ENCODE results near the gene CELSR1.

The CELSR1 gene

DNA sequence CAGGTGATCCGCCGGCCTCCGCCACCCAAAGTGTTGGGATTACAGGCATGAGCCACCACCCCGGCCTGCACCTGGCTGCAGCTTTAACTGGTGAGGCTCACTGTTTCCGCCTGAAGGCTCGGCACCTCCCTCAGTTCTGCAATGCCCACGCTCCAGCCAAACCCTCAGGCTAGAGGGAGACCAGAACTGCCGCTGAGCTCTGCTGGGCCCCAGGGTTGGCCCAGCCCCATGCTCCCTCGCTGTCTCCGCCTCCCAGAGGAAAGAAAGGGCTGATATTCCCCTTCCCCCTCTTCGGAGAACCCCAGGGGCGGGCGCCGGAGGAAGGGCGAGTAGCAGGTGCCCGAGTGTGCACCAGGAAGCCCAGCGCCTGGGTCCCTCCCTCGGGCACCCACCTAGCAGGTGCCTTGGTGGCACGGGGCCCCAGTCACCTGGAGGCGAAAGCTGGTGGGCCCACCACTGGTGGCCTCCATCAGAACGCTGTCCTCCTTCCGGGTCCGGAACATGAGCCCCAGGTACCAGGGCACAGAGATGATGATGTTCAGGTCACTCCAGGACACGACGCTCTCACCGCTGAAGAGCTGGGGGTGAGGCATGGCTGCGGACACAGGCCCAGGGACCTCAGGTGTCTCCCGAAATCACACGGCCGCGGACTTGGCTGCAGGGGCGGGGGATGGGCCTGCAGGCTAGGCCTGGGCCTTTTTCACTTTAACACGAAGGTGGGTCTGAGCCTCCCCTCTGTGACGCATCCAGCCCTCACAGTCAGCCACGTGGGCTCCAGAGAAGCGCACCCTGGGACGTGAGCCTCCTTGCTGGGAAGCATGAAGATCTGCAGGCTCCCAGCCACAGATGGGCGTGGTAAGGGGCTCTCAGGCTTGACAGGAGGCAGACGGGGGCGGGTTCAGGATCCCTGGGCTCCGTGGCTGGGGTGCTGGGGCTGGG is 128.6 kb downstream of the CELSR1 start:
- H3K27me3 ChIP-seq (ENCODE audit: insufficient read depth, poor library complexity, severe bottlenecking), result no peaks in the 10 kb centered on the region
- DNase-seq (ENCODE audit: low read depth in 1 of 2, low spot score in 1 of 2), result no peak

DNA sequence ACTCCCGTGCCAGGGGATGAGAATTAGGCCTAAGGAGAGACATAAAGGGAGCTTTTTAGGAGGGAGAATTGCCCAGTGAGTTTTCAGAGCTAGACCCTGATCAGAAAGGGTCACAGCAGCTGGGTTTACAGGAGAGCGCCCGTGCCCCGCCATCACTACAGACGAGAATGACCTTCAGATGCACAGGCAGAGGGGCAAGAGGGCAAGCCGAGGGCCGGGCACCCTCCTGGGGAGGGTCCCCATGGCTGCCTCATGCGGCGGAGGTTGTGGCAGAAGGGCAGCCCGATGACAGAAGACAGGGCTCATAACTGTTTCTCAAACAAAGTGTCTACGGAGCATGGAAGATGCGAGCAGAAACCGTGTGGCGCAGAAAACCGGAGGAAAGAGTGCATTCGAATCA is 129.7 kb downstream of the CELSR1 start:
- Histone ChIP-seq H3K27me3 (ENCODE audit: insufficient read depth, poor library complexity, severe bottlenecking) (no peaks in the 10 kb centered on the region), H3K4me3 (replicated peaks; ENCODE audit: insufficient read depth, low read length) (no peak overlapping the region), H3K27ac (replicated peaks) (no peak overlapping the region)
- TF ChIP-seq, protein P1, sequence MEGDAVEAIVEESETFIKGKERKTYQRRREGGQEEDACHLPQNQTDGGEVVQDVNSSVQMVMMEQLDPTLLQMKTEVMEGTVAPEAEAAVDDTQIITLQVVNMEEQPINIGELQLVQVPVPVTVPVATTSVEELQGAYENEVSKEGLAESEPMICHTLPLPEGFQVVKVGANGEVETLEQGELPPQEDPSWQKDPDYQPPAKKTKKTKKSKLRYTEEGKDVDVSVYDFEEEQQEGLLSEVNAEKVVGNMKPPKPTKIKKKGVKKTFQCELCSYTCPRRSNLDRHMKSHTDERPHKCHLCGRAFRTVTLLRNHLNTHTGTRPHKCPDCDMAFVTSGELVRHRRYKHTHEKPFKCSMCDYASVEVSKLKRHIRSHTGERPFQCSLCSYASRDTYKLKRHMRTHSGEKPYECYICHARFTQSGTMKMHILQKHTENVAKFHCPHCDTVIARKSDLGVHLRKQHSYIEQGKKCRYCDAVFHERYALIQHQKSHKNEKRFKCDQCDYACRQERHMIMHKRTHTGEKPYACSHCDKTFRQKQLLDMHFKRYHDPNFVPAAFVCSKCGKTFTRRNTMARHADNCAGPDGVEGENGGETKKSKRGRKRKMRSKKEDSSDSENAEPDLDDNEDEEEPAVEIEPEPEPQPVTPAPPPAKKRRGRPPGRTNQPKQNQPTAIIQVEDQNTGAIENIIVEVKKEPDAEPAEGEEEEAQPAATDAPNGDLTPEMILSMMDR (IDR thresholded peaks at IDR 0.05; ENCODE audit: insufficient read depth, low read length), result no peak
- TF ChIP-seq POLR2AphosphoS5 (IDR thresholded peaks at IDR 0.05; ENCODE audit: low read depth) (no peak), GABPA (IDR thresholded peaks at IDR 0.05; ENCODE audit: low read depth) (no peak), SPI1 (IDR thresholded peaks at IDR 0.05; ENCODE audit: borderline replicate concordance, low read depth) (no peak)
- TF ChIP-seq, protein P2, sequence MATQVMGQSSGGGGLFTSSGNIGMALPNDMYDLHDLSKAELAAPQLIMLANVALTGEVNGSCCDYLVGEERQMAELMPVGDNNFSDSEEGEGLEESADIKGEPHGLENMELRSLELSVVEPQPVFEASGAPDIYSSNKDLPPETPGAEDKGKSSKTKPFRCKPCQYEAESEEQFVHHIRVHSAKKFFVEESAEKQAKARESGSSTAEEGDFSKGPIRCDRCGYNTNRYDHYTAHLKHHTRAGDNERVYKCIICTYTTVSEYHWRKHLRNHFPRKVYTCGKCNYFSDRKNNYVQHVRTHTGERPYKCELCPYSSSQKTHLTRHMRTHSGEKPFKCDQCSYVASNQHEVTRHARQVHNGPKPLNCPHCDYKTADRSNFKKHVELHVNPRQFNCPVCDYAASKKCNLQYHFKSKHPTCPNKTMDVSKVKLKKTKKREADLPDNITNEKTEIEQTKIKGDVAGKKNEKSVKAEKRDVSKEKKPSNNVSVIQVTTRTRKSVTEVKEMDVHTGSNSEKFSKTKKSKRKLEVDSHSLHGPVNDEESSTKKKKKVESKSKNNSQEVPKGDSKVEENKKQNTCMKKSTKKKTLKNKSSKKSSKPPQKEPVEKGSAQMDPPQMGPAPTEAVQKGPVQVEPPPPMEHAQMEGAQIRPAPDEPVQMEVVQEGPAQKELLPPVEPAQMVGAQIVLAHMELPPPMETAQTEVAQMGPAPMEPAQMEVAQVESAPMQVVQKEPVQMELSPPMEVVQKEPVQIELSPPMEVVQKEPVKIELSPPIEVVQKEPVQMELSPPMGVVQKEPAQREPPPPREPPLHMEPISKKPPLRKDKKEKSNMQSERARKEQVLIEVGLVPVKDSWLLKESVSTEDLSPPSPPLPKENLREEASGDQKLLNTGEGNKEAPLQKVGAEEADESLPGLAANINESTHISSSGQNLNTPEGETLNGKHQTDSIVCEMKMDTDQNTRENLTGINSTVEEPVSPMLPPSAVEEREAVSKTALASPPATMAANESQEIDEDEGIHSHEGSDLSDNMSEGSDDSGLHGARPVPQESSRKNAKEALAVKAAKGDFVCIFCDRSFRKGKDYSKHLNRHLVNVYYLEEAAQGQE (IDR thresholded peaks at IDR 0.05; ENCODE audit: insufficient replicate concordance, low read depth), result no peak
- no peak for DNase-seq (ENCODE audit: low read depth in 1 of 2, low spot score in 1 of 2)

More for the DNA sequence above, 128.6 kb downstream of the CELSR1 start:
- no peak overlapping the region for H3K27ac ChIP-seq (replicated peaks)
- no peak overlapping the region for H3K4me3 ChIP-seq (replicated peaks; ENCODE audit: insufficient read depth, low read length)
- TF ChIP-seq SPI1 (IDR thresholded peaks at IDR 0.05; ENCODE audit: borderline replicate concordance, low read depth) (no peak), POLR2AphosphoS5 (IDR thresholded peaks at IDR 0.05; ENCODE audit: low read depth) (no peak), GABPA (IDR thresholded peaks at IDR 0.05; ENCODE audit: low read depth) (no peak)
- TF ChIP-seq, protein P2 (IDR thresholded peaks at IDR 0.05; ENCODE audit: insufficient replicate concordance, low read depth), result no peak
- TF ChIP-seq, protein P1 (IDR thresholded peaks at IDR 0.05; ENCODE audit: insufficient read depth, low read length), result no peak

DNA sequence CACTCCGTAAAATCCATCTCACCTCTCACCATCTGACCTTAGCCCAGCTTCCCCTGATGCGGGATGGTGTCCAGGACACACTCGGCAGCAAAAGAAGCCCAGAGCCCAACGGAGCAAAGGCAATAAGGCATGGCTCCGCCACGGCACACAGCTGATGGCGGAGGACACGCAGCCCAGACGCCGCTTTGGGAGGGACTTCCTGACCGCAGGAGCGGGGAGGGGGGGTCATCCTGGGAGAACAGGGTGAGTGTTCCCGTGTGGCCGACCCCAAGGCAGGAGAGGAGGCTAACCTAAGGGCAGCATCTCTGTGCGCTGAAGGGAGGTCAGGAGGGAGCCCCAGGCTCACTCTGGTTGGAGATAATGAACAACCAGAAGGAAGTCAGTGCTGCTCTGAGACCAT is 130.6 kb downstream of the CELSR1 start:
- TF ChIP-seq GABPA (IDR thresholded peaks at IDR 0.05; ENCODE audit: low read depth) (no peak), POLR2AphosphoS5 (IDR thresholded peaks at IDR 0.05; ENCODE audit: low read depth) (no peak), SPI1 (IDR thresholded peaks at IDR 0.05; ENCODE audit: borderline replicate concordance, low read depth) (no peak)
- TF ChIP-seq, protein P1 (IDR thresholded peaks at IDR 0.05; ENCODE audit: insufficient read depth, low read length), result no peak
- TF ChIP-seq, protein P2 (IDR thresholded peaks at IDR 0.05; ENCODE audit: insufficient replicate concordance, low read depth), result no peak
- no peaks in the 10 kb centered on the region for H3K27me3 ChIP-seq (ENCODE audit: insufficient read depth, poor library complexity, severe bottlenecking)
- H3K4me3 ChIP-seq (replicated peaks; ENCODE audit: insufficient read depth, low read length), result no peak overlapping the region
- DNase-seq (ENCODE audit: low read depth in 1 of 2, low spot score in 1 of 2), result no peak
- H3K27ac ChIP-seq (replicated peaks), result no peak overlapping the region
